Testis (tissue), 2 donors: ENCODE data around the gene ID1.

Source experiments
- POLR2A ChIP-seq: fragments of 450-650 bp; IDR thresholded peaks from one replicate; pipeline ENCODE4 v1.6.1; 2017; ENCODE audit warnings: antibody characterized with exemption, mild to moderate bottlenecking, moderate library complexity
- TF ChIP-seq, protein P1 (sequence below), 3 experiments: fragments of 450-650 bp in 2 of 3; fragments of 200-600 bp in 1 of 3; sonication (generic) in 1 of 3; IDR thresholded peaks; one replicate each; pipeline ENCODE4 v1.5.1; 2016 to 2019; ENCODE audit warnings: antibody characterized with exemption in 3 of 3, mild to moderate bottlenecking in 2 of 3, moderate library complexity in 1 of 3

DNA sequence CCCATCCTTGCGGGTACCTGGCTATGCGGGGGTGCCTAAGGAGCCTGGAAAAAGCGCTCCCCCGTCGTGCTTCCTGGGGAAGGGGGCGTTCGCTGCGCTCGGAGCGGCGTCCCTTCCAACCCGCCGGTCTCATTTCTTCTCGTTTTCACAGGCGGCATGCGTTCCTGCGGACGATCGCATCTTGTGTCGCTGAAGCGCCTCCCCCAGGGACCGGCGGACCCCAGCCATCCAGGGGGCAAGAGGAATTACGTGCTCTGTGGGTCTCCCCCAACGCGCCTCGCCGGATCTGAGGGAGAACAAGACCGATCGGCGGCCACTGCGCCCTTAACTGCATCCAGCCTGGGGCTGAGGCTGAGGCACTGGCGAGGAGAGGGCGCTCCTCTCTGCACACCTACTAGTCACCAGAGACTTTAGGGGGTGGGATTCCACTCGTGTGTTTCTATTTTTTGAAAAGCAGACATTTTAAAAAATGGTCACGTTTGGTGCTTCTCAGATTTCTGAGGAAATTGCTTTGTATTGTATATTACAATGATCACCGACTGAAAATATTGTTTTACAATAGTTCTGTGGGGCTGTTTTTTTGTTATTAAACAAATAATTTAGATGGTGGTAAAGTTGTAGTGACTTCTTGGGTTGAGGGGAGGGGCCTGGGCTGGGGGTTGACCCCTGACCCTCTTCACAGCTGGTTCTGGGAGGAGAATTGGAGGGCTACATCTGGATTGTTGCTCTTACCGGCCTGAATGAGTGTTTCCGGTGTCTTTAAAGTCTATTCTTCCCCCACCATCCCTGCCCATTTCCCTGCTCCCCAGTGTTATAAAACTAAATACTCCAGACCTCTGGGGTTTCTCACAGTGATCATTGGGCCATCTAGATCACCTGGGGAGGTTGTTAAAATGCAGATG lies 1.1 kb downstream of the ID1 start:
- TF ChIP-seq, protein P1, sequence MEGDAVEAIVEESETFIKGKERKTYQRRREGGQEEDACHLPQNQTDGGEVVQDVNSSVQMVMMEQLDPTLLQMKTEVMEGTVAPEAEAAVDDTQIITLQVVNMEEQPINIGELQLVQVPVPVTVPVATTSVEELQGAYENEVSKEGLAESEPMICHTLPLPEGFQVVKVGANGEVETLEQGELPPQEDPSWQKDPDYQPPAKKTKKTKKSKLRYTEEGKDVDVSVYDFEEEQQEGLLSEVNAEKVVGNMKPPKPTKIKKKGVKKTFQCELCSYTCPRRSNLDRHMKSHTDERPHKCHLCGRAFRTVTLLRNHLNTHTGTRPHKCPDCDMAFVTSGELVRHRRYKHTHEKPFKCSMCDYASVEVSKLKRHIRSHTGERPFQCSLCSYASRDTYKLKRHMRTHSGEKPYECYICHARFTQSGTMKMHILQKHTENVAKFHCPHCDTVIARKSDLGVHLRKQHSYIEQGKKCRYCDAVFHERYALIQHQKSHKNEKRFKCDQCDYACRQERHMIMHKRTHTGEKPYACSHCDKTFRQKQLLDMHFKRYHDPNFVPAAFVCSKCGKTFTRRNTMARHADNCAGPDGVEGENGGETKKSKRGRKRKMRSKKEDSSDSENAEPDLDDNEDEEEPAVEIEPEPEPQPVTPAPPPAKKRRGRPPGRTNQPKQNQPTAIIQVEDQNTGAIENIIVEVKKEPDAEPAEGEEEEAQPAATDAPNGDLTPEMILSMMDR (IDR thresholded peaks at IDR 0.05) = no peak
- no peak for TF ChIP-seq POLR2A
